ENCODE data around the gene KMT5C. TPM values are rescaled to one million over a fixed set of nuclear protein-coding genes. Genes with fewer than 3 reads are reported as not detected.

The KMT5C gene
- total and polyA plus RNA-seq, 10 of the 15 experiments (the other 5 are each of a cell fraction or from before 2014, with no cell fraction given) = 0.20 to 15.8 (median 4.3) TPM; not detected in 1

DNA sequence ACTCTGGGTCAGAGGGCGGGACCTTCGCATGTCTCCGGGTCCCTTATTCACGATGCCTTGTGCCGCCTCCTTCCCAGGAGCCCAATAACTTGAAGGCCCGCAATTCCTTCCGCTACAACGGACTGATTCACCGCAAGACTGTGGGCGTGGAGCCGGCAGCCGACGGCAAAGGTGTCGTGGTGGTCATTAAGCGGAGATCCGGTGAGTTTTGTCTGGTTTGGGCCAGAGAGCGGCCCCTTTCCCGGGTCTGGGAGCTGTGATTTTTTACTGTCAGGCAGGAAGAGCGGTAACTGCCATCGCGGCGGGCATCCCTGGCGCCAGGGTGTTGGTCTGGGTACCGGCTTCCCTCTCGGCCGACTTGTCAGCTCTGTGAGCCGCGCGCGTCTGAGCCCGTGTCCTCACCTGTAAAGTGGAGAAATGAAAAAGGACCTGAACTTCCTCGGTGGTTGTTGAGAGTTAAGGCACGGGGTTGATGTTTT is 46.9 kb downstream of the KMT5C start:
- peak overlapping the region; percentile 94 for H3K4me3 ChIP-seq
- H3K9me3 ChIP-seq (replicated peaks; ENCODE audit: control insufficient read depth, insufficient read depth, low read length) = no peaks in the 10 kb centered on the region
- WGBS (ENCODE audit: insufficient coverage, insufficient replicate concordance, low lambda C conversion rate, missing lambda C conversion rate) = under 1% methylated on average over 32 of the region's 33 CpGs
- peaks cover 19 to 23% of the 10 kb centered on the region in 2 experiments; a peak in 3 of 4 replicates for H3K36me3 ChIP-seq (ENCODE audit: control insufficient read depth in 2 of 2, insufficient read depth in 2 of 2, low read length in 1 of 2)
- RAD21 ChIA-PET (ENCODE audit: unreplicated experiment) = interaction anchor here (1.0 kb wide), 1 partner anchor 20 kb away, joined by 5 read pairs; no protein-coding TSS in a partner anchor
- H3K27me3 ChIP-seq (replicated peaks in 1 of 2; ENCODE audit: control insufficient read depth in 2 of 2, insufficient read depth in 2 of 2, low read length in 1 of 2) = no peaks in the 10 kb centered on the region
- TF ChIP-seq PAX5 (IDR thresholded peaks at IDR 0.05; ENCODE audit: borderline replicate concordance, low read depth, low read length) (0 out of 2 replicates have a peak, but pooled peaks have one; percentile 20), TARDBP (IDR thresholded peaks at IDR 0.05; ENCODE audit: borderline replicate concordance) (no peak)
- H4K20me1 ChIP-seq (ENCODE audit: control insufficient read depth, insufficient read depth) = peaks cover 14% of the 10 kb centered on the region
- FAIRE-seq = no peak
- H3K27ac ChIP-seq (ENCODE audit: control insufficient read depth, insufficient read depth) = peak overlapping the region; percentile 90
- SMC1A ChIA-PET (ENCODE audit: uncharacterized antibody, unreplicated experiment) = no interaction called here
- CTCF ChIA-PET = no interaction called here
- peak overlapping the region; percentile 98 for H3K9ac ChIP-seq (ENCODE audit: control insufficient read depth, insufficient read depth, low read length)
- no peak overlapping the region for H2AFZ ChIP-seq (ENCODE audit: control insufficient read depth, low read depth, low read length)
- POLR2A ChIA-PET = interaction anchor here (0.6 to 1.3 kb wide), 4 partner anchors 19 to 1006 kb away, joined by 3 to 6 read pairs (median 4); partner anchors contain the start of gene UBE2S
- BruUV-seq (replicated peaks) = no TSS peak
- H3K4me1 ChIP-seq (ENCODE audit: control insufficient read depth, insufficient read depth, low read length) = peaks cover 28% of the 10 kb centered on the region
- peaks cover 39% of the 10 kb centered on the region for H3K79me2 ChIP-seq (ENCODE audit: control insufficient read depth, insufficient read depth, low read length)
- ATAC-seq = no peak
- peak overlapping the region; percentile 95 for H3K4me2 ChIP-seq (ENCODE audit: control insufficient read depth, insufficient read depth)
- intact Hi-C loops (cut with micrococcal nuclease; ENCODE audit: unreplicated experiment) (loop anchor here (10.0 kb wide), 2 partner anchors 132 to 772 kb away; partner anchors contain the start of gene PPP6R1), in situ Hi-C loops (cut with MboI) (no loop called here)
- no peak for DNase-seq (ENCODE audit: low read depth, low spot score)

DNA sequence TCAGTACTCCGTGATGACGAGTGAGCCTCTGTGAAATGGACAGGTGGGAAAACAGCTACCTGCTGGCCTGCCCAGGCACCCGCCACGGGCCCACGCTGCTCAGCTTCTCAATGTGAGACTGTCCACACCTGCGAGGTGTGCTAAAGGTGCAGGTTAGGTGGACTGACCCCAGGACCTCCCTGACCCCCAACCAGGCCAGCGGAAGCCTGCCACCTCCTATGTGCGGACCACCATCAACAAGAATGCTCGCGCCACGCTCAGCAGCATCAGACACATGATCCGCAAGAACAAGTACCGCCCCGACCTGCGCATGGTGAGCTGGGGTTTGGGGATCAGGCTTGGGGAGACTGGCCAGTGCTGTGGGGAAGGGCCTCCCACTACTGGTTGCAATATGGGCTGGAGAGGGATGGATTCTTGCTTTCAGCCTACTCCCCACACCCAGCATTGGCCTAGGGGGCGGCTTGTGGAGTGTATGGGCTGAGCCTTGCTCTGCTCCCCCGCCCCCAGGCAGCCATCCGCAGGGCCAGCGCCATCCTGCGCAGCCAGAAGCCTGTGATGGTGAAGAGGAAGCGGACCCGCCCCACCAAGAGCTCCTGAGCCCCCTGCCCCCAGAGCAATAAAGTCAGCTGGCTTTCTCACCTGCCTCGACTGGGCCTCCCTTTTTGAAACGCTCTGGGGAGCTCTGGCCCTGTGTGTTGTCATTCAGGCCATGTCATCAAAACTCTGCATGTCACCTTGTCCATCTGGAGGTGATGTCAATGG is 48.2 kb downstream of the KMT5C start:
- Histone ChIP-seq H3K36me3 (ENCODE audit: control insufficient read depth in 2 of 2, insufficient read depth in 2 of 2, low read length in 1 of 2) (peaks cover 19 to 23% of the 10 kb centered on the region in 2 experiments; a peak in 3 of 4 replicates), H4K20me1 (ENCODE audit: control insufficient read depth, insufficient read depth) (peaks cover 14% of the 10 kb centered on the region), H3K4me2 (ENCODE audit: control insufficient read depth, insufficient read depth) (peak overlapping the region; percentile 95), H3K4me3 (peak overlapping the region; percentile 94), H3K9ac (ENCODE audit: control insufficient read depth, insufficient read depth, low read length) (peak overlapping the region; percentile 98), H3K4me1 (ENCODE audit: control insufficient read depth, insufficient read depth, low read length) (peaks cover 25% of the 10 kb centered on the region), H2AFZ (ENCODE audit: control insufficient read depth, low read depth, low read length) (no peak overlapping the region), H3K9me3 (replicated peaks; ENCODE audit: control insufficient read depth, insufficient read depth, low read length) (no peaks in the 10 kb centered on the region), H3K27ac (ENCODE audit: control insufficient read depth, insufficient read depth) (peak overlapping the region; percentile 90; the same call in 1 of the 2 replicates), H3K27me3 (replicated peaks in 1 of 2; ENCODE audit: control insufficient read depth in 2 of 2, insufficient read depth in 2 of 2, low read length in 1 of 2) (no peaks in the 10 kb centered on the region), H3K79me2 (ENCODE audit: control insufficient read depth, insufficient read depth, low read length) (peaks cover 37% of the 10 kb centered on the region)
- DNase-seq (ENCODE audit: low read depth, low spot score) (no peak), ATAC-seq (no peak), FAIRE-seq (no peak)
- RAD21 ChIA-PET (ENCODE audit: unreplicated experiment) = no interaction called here
- BruUV-seq (replicated peaks) = no TSS peak
- CTCF ChIA-PET = no interaction called here
- 77% methylated on average over 21 of the region's 24 CpGs for WGBS (ENCODE audit: insufficient coverage, insufficient replicate concordance, low lambda C conversion rate, missing lambda C conversion rate)
- SMC1A ChIA-PET (ENCODE audit: uncharacterized antibody, unreplicated experiment) = no interaction called here
- intact Hi-C loops (cut with micrococcal nuclease; ENCODE audit: unreplicated experiment) (loop anchor here (10.0 kb wide), 2 partner anchors 133 to 773 kb away; partner anchors contain the start of gene PPP6R1), in situ Hi-C loops (cut with MboI) (no loop called here)
- POLR2A ChIA-PET = interaction anchor here (0.5 to 1.3 kb wide), 3 partner anchors 20 to 220 kb away, joined by 4 to 6 read pairs (median 4); partner anchors contain the start of gene UBE2S
- TF ChIP-seq ZNF274 (IDR thresholded peaks at IDR 0.05; ENCODE audit: insufficient read depth, insufficient read length) = no peak
- peak; percentile 35 for TF ChIP-seq POLR2A (IDR thresholded peaks at IDR 0.05; ENCODE audit: low read depth, low read length)
